ENCODE data around the gene PLEKHA8.

DNA sequence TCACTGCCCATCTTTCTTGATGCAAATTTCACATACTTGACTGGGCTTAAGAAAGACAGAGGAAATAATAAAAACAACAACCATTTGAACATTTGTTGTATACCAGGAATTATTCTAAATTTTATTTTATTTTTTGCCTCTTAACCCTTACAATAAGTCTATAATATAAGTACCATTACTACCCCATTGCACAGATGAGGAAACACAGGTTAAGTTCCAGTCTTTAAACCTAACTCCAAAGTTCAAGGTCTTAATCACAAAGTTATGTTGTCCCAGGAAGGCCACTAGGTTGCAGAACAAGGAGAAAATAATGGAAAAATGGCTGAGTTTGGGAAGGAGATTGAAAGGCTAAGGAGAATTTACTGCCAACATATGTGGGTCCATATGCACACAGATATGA, 5.2 kb upstream of the PLEKHA8 start:
- TF ChIP-seq, protein P1, sequence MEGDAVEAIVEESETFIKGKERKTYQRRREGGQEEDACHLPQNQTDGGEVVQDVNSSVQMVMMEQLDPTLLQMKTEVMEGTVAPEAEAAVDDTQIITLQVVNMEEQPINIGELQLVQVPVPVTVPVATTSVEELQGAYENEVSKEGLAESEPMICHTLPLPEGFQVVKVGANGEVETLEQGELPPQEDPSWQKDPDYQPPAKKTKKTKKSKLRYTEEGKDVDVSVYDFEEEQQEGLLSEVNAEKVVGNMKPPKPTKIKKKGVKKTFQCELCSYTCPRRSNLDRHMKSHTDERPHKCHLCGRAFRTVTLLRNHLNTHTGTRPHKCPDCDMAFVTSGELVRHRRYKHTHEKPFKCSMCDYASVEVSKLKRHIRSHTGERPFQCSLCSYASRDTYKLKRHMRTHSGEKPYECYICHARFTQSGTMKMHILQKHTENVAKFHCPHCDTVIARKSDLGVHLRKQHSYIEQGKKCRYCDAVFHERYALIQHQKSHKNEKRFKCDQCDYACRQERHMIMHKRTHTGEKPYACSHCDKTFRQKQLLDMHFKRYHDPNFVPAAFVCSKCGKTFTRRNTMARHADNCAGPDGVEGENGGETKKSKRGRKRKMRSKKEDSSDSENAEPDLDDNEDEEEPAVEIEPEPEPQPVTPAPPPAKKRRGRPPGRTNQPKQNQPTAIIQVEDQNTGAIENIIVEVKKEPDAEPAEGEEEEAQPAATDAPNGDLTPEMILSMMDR (IDR thresholded peaks at IDR 0.05 in 2 of 3, conservative IDR thresholded peaks at IDR 0.05 in 1 of 3; ENCODE audit: control insufficient read depth in 2 of 3, extremely low read depth in 1 of 3, insufficient read depth in 1 of 3, low read depth in 3 of 3, low read length in 3 of 3) = no peak
- no peak for TF ChIP-seq TAF1 (IDR thresholded peaks at IDR 0.05; ENCODE audit: borderline replicate concordance, low read depth, low read length)
- TF ChIP-seq, protein P2, sequence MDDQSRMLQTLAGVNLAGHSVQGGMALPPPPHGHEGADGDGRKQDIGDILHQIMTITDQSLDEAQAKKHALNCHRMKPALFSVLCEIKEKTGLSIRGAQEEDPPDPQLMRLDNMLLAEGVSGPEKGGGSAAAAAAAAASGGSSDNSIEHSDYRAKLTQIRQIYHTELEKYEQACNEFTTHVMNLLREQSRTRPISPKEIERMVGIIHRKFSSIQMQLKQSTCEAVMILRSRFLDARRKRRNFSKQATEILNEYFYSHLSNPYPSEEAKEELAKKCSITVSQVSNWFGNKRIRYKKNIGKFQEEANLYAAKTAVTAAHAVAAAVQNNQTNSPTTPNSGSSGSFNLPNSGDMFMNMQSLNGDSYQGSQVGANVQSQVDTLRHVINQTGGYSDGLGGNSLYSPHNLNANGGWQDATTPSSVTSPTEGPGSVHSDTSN (IDR thresholded peaks at IDR 0.05; ENCODE audit: insufficient replicate concordance, low read depth, low read length) = no peak
- TF ChIP-seq, protein P3, sequence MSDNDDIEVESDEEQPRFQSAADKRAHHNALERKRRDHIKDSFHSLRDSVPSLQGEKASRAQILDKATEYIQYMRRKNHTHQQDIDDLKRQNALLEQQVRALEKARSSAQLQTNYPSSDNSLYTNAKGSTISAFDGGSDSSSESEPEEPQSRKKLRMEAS (IDR thresholded peaks at IDR 0.05; ENCODE audit: low read depth, low read length) = no peak
- TF ChIP-seq, protein P4, sequence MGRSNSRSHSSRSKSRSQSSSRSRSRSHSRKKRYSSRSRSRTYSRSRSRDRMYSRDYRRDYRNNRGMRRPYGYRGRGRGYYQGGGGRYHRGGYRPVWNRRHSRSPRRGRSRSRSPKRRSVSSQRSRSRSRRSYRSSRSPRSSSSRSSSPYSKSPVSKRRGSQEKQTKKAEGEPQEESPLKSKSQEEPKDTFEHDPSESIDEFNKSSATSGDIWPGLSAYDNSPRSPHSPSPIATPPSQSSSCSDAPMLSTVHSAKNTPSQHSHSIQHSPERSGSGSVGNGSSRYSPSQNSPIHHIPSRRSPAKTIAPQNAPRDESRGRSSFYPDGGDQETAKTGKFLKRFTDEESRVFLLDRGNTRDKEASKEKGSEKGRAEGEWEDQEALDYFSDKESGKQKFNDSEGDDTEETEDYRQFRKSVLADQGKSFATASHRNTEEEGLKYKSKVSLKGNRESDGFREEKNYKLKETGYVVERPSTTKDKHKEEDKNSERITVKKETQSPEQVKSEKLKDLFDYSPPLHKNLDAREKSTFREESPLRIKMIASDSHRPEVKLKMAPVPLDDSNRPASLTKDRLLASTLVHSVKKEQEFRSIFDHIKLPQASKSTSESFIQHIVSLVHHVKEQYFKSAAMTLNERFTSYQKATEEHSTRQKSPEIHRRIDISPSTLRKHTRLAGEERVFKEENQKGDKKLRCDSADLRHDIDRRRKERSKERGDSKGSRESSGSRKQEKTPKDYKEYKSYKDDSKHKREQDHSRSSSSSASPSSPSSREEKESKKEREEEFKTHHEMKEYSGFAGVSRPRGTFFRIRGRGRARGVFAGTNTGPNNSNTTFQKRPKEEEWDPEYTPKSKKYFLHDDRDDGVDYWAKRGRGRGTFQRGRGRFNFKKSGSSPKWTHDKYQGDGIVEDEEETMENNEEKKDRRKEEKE (IDR thresholded peaks at IDR 0.05) = no peak
- TF ChIP-seq, protein P5, sequence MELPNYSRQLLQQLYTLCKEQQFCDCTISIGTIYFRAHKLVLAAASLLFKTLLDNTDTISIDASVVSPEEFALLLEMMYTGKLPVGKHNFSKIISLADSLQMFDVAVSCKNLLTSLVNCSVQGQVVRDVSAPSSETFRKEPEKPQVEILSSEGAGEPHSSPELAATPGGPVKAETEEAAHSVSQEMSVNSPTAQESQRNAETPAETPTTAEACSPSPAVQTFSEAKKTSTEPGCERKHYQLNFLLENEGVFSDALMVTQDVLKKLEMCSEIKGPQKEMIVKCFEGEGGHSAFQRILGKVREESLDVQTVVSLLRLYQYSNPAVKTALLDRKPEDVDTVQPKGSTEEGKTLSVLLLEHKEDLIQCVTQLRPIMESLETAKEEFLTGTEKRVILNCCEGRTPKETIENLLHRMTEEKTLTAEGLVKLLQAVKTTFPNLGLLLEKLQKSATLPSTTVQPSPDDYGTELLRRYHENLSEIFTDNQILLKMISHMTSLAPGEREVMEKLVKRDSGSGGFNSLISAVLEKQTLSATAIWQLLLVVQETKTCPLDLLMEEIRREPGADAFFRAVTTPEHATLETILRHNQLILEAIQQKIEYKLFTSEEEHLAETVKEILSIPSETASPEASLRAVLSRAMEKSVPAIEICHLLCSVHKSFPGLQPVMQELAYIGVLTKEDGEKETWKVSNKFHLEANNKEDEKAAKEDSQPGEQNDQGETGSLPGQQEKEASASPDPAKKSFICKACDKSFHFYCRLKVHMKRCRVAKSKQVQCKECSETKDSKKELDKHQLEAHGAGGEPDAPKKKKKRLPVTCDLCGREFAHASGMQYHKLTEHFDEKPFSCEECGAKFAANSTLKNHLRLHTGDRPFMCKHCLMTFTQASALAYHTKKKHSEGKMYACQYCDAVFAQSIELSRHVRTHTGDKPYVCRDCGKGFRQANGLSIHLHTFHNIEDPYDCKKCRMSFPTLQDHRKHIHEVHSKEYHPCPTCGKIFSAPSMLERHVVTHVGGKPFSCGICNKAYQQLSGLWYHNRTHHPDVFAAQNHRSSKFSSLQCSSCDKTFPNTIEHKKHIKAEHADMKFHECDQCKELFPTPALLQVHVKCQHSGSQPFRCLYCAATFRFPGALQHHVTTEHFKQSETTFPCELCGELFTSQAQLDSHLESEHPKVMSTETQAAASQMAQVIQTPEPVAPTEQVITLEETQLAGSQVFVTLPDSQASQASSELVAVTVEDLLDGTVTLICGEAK (IDR thresholded peaks at IDR 0.05; ENCODE audit: borderline replicate concordance) = no peak
- TF ChIP-seq TCF12 (IDR thresholded peaks at IDR 0.05; ENCODE audit: low read depth, low read length) = no peak
- TF ChIP-seq SMC3 (IDR thresholded peaks at IDR 0.05; ENCODE audit: borderline replicate concordance, low read length) = no peak
- no peak for TF ChIP-seq TARDBP (IDR thresholded peaks at IDR 0.05; ENCODE audit: borderline replicate concordance)
- TF ChIP-seq YY1 (IDR thresholded peaks at IDR 0.05; ENCODE audit: low read depth, low read length) = no peak
- TF ChIP-seq, protein P6, sequence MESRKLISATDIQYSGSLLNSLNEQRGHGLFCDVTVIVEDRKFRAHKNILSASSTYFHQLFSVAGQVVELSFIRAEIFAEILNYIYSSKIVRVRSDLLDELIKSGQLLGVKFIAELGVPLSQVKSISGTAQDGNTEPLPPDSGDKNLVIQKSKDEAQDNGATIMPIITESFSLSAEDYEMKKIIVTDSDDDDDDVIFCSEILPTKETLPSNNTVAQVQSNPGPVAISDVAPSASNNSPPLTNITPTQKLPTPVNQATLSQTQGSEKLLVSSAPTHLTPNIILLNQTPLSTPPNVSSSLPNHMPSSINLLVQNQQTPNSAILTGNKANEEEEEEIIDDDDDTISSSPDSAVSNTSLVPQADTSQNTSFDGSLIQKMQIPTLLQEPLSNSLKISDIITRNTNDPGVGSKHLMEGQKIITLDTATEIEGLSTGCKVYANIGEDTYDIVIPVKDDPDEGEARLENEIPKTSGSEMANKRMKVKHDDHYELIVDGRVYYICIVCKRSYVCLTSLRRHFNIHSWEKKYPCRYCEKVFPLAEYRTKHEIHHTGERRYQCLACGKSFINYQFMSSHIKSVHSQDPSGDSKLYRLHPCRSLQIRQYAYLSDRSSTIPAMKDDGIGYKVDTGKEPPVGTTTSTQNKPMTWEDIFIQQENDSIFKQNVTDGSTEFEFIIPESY (IDR thresholded peaks at IDR 0.05) = no peak
- no peak for TF ChIP-seq BHLHE40 (IDR thresholded peaks at IDR 0.05; ENCODE audit: borderline replicate concordance in 1 of 2, low read depth in 2 of 2, low read length in 1 of 2)
